H9 (cell line): ENCODE measurements around the gene MESP1. TPM values are rescaled to one million over a fixed set of nuclear protein-coding genes. Genes with fewer than 3 reads are reported as not detected.

ENCODE experiments used
- DNase-seq: peaks from one replicate; pipeline ENCODE4 v3.0.0-alpha.2; 2017
- H2AFZ ChIP-seq: one replicate; pipeline ENCODE4 v1.6.1; 2013; ENCODE audit warnings: mild to moderate bottlenecking, low read length, control low read depth, moderate library complexity
- H2AK5ac ChIP-seq: 2 replicates; pipeline ENCODE4 v1.6.1; 2013; ENCODE audit warnings: low read length, control low read depth, mixed read lengths; ENCODE audit not compliant: insufficient read length
- H2BK120ac ChIP-seq: one replicate; pipeline ENCODE4 v1.6.1; 2013; ENCODE audit warnings: low read depth, mild to moderate bottlenecking, low read length, control low read depth, inconsistent platforms; ENCODE audit not compliant: poor library complexity, severe bottlenecking
- H2BK12ac ChIP-seq: 2 replicates; pipeline ENCODE4 v1.6.1; 2013; ENCODE audit warnings: low read length, control low read depth, mixed read lengths, low read depth; ENCODE audit not compliant: insufficient read length
- H2BK15ac ChIP-seq: 2 replicates; pipeline ENCODE4 v1.6.1; 2013; ENCODE audit warnings: low read depth, low read length, control low read depth
- H2BK20ac ChIP-seq: one replicate; pipeline ENCODE4 v1.6.1; 2013; ENCODE audit warnings: low read depth, mild to moderate bottlenecking, low read length, control low read depth, inconsistent platforms; ENCODE audit not compliant: poor library complexity, severe bottlenecking
- H2BK5ac ChIP-seq: 2 replicates; pipeline ENCODE4 v1.6.1; 2013; ENCODE audit warnings: low read length, control low read depth, mixed read lengths; ENCODE audit not compliant: insufficient read length
- H3K14ac ChIP-seq: 2 replicates; pipeline ENCODE4 v1.6.1; 2013; ENCODE audit warnings: low read length, control low read depth; ENCODE audit not compliant: insufficient read depth
- H3K18ac ChIP-seq: 2 replicates; pipeline ENCODE4 v1.6.1; 2013; ENCODE audit warnings: low read depth, mild to moderate bottlenecking, mixed read lengths, low read length, control low read depth; ENCODE audit not compliant: insufficient read length
- H3K23ac ChIP-seq: 2 replicates; pipeline ENCODE4 v1.6.1; 2013; ENCODE audit warnings: low read length, control low read depth, mixed read lengths, low read depth; ENCODE audit not compliant: insufficient read length
- H3K23me2 ChIP-seq: 2 replicates; pipeline ENCODE4 v1.6.1; 2013; ENCODE audit warnings: low read depth, mild to moderate bottlenecking, mixed read lengths, low read length, control low read depth; ENCODE audit not compliant: insufficient read length, poor library complexity, severe bottlenecking
- H3K27ac ChIP-seq: 2 replicates; pipeline ENCODE4 v1.5.1; 2013; ENCODE audit warnings: low read length, control low read depth, mixed read lengths, low read depth; ENCODE audit not compliant: insufficient read length
- H3K27me3 ChIP-seq: 2 replicates; pipeline ENCODE4 v1.6.1; 2013; ENCODE audit warnings: low read length, control low read depth, inconsistent platforms; ENCODE audit not compliant: insufficient read depth
- H3K4ac ChIP-seq: 2 replicates; pipeline ENCODE4 v1.6.1; 2013; ENCODE audit warnings: low read depth, mild to moderate bottlenecking, control low read depth, inconsistent platforms, low read length, moderate library complexity
- H3K4me1 ChIP-seq: 2 replicates; pipeline ENCODE4 v1.6.1; 2013; ENCODE audit warnings: low read length, control low read depth, inconsistent platforms; ENCODE audit not compliant: insufficient read depth
- H3K4me2 ChIP-seq: 2 replicates; pipeline ENCODE4 v1.6.1; 2013; ENCODE audit warnings: low read length, control low read depth, mixed read lengths; ENCODE audit not compliant: insufficient read length, insufficient read depth
- H3K56ac ChIP-seq: 2 replicates; pipeline ENCODE4 v1.6.1; 2013; ENCODE audit warnings: low read depth, mild to moderate bottlenecking, mixed read lengths, low read length, control low read depth; ENCODE audit not compliant: insufficient read length
- H3K79me1 ChIP-seq: 2 replicates; pipeline ENCODE4 v1.6.1; 2013; ENCODE audit warnings: low read depth, mild to moderate bottlenecking, moderate library complexity, low read length, control low read depth, inconsistent platforms; ENCODE audit not compliant: insufficient read depth, poor library complexity, severe bottlenecking
- H3K79me2 ChIP-seq: 2 replicates; pipeline ENCODE4 v1.6.1; 2013; ENCODE audit warnings: low read length, control low read depth, inconsistent platforms; ENCODE audit not compliant: insufficient read depth
- H3K9ac ChIP-seq: 2 replicates; pipeline ENCODE4 v1.6.1; 2013; ENCODE audit warnings: low read length, control low read depth, mixed read lengths; ENCODE audit not compliant: insufficient read length; ENCODE audit errors: extremely low read depth
- H3K9me3 ChIP-seq: one replicate; pipeline ENCODE4 v1.6.1; 2013; ENCODE audit warnings: low read depth, low read length, inconsistent platforms; ENCODE audit not compliant: control insufficient read depth
- H3T11ph ChIP-seq: one replicate; pipeline ENCODE4 v1.6.1; 2013; ENCODE audit warnings: mild to moderate bottlenecking, low read length, control low read depth, inconsistent platforms
- H4K20me1 ChIP-seq: one replicate; pipeline ENCODE4 v1.6.1; 2013; ENCODE audit not compliant: control insufficient read depth, insufficient read length, insufficient read depth
- H4K5ac ChIP-seq: 2 replicates; pipeline ENCODE4 v1.6.1; 2013; ENCODE audit warnings: low read depth, mild to moderate bottlenecking, mixed read lengths, low read length, control low read depth; ENCODE audit not compliant: insufficient read length
- H4K8ac ChIP-seq: replicated peaks from 2 replicates; pipeline ENCODE4 v1.6.1; 2013; ENCODE audit warnings: low read length, control low read depth, mixed read lengths, low read depth; ENCODE audit not compliant: insufficient read length
- H4K91ac ChIP-seq: 2 replicates; pipeline ENCODE4 v1.6.1; 2013; ENCODE audit warnings: low read depth, mild to moderate bottlenecking, moderate library complexity, mixed read lengths, low read length, control low read depth; ENCODE audit not compliant: insufficient read length
- H3K27ac Mint-ChIP-seq, 3 experiments: 2 replicates in 2 of 3; 3 replicates in 1 of 3; pipeline ENCODE4 v1.8.0; 2020 to 2021; ENCODE audit warnings: mixed read lengths in 3 of 3, mild to moderate bottlenecking in 1 of 3, moderate library complexity in 1 of 3
- H3K27me3 Mint-ChIP-seq: 2 replicates; pipeline ENCODE4 v1.8.0; 2021; ENCODE audit warnings: low read depth, mild to moderate bottlenecking, moderate library complexity, mixed read lengths
- H3K36me3 Mint-ChIP-seq, 3 experiments: 2 replicates in 2 of 3; 3 replicates in 1 of 3; pipeline ENCODE4 v1.8.0; 2020 to 2021; ENCODE audit warnings: low read depth in 3 of 3, mixed read lengths in 3 of 3; ENCODE audit not compliant: insufficient read depth in 1 of 3
- H3K4me1 Mint-ChIP-seq, 2 experiments: 2 replicates each; pipeline ENCODE4 v1.8.0; 2020; ENCODE audit warnings: mixed read lengths in 2 of 2
- H3K4me3 Mint-ChIP-seq, 2 experiments: 2 replicates in 1 of 2; 3 replicates in 1 of 2; pipeline ENCODE4 v1.8.0; 2020 to 2021; ENCODE audit warnings: mild to moderate bottlenecking in 2 of 2, mixed read lengths in 2 of 2, moderate library complexity in 1 of 2
- H3K9me3 Mint-ChIP-seq, 2 experiments: 2 replicates in 1 of 2; 3 replicates in 1 of 2; pipeline ENCODE4 v1.8.0; 2020; ENCODE audit warnings: mild to moderate bottlenecking in 2 of 2, mixed read lengths in 2 of 2, moderate library complexity in 1 of 2
- total RNA-seq: library from RNA; stranded (reverse); gene quantifications from 2 replicates; pipeline ENCODE4 v1.2.1, GENCODE V29; 2021
- TF ChIP-seq, protein P1 (sequence below): fragments of 200-600 bp; sonication (generic); conservative IDR thresholded peaks from 3 replicates; pipeline ENCODE4 v1.8.0; 2021; ENCODE audit warnings: antibody characterized with exemption, mild to moderate bottlenecking

MESP1 gene
- total RNA-seq, 1 experiment from 2014 or later = not detected

DNA sequence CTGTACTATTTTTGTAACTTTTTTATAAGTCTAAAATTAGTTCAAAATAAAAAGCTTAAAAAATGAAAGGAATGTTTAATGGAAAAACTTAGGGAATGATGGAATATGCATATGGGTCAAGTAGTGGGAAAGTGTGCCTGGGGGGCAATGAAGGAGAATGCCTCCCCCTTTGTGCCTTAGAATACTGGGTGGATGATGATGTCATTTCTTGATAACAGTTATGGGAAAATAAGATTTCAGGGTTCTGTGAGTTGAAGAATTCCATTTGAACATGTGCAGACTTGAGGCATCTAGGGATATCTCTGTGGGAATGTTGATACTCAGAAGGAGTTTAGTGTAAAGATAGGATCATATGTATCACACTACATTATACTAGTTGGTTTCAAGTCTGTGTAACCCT lies 46.6 kb downstream of the MESP1 start:
- no peaks in the 10 kb centered on the region for H3K4me1 Mint-ChIP-seq
- no peak overlapping the region; a peak in 1 of 5 replicates for H3K4me3 Mint-ChIP-seq
- Histone ChIP-seq H3K4me2 (no peak overlapping the region), H2BK12ac (no peak overlapping the region), H4K8ac (no peak overlapping the region), H4K20me1 (no peaks in the 10 kb centered on the region), H3K14ac (no peak overlapping the region), H3K4ac (no peak overlapping the region), H3K79me2 (no peaks in the 10 kb centered on the region), H3K27me3 (no peaks in the 10 kb centered on the region), H2BK120ac (no peak overlapping the region), H3K18ac (no peak overlapping the region), H2BK20ac (no peak overlapping the region), H3T11ph (no peak overlapping the region), H2AFZ (no peak overlapping the region), H3K23me2 (no peaks in the 10 kb centered on the region), H3K27ac (no peak overlapping the region), H3K56ac (no peak overlapping the region), H4K5ac (no peak overlapping the region), H3K4me1 (no peaks in the 10 kb centered on the region), H3K9ac (no peak overlapping the region), H4K91ac (no peak overlapping the region), H3K9me3 (no peaks in the 10 kb centered on the region), H3K79me1 (no peaks in the 10 kb centered on the region), H2AK5ac (no peak overlapping the region), H3K23ac (no peak overlapping the region), H2BK15ac (no peak overlapping the region), H2BK5ac (no peak overlapping the region)
- no peaks in the 10 kb centered on the region for H3K9me3 Mint-ChIP-seq
- H3K36me3 Mint-ChIP-seq = no peaks in the 10 kb centered on the region
- peaks cover 11% of the 10 kb centered on the region for H3K27me3 Mint-ChIP-seq
- DNase-seq = no peak
- TF ChIP-seq, protein P1, sequence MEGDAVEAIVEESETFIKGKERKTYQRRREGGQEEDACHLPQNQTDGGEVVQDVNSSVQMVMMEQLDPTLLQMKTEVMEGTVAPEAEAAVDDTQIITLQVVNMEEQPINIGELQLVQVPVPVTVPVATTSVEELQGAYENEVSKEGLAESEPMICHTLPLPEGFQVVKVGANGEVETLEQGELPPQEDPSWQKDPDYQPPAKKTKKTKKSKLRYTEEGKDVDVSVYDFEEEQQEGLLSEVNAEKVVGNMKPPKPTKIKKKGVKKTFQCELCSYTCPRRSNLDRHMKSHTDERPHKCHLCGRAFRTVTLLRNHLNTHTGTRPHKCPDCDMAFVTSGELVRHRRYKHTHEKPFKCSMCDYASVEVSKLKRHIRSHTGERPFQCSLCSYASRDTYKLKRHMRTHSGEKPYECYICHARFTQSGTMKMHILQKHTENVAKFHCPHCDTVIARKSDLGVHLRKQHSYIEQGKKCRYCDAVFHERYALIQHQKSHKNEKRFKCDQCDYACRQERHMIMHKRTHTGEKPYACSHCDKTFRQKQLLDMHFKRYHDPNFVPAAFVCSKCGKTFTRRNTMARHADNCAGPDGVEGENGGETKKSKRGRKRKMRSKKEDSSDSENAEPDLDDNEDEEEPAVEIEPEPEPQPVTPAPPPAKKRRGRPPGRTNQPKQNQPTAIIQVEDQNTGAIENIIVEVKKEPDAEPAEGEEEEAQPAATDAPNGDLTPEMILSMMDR = no peak
- H3K27ac Mint-ChIP-seq = no peak overlapping the region

Other genes with a start within 250 kb of the MESP1 start
- 26.0 TPM in 2 replicates for gene TICRR, start 175.8 kb downstream of the MESP1 start, total RNA-seq
- gene KIF7, start 95.8 kb downstream of the MESP1 start, total RNA-seq = 22.0 and 23.4 TPM in 2 replicates
- gene PLIN1, start 71.9 kb downstream of the MESP1 start, total RNA-seq = 0.09 TPM in 1 of 2 replicates, not detected in the other
- gene PEX11A, start 60.5 kb downstream of the MESP1 start, total RNA-seq = 1.3 and 1.4 TPM in 2 replicates
- not detected in 2 replicates for gene WDR93, start 60.4 kb downstream of the MESP1 start, total RNA-seq
- 0.28 TPM in 1 of 2 replicates, not detected in the other for gene MESP2, start 25.1 kb upstream of the MESP1 start, total RNA-seq
- gene ANPEP, start 63.6 kb upstream of the MESP1 start, total RNA-seq = 3.5 and 3.6 TPM in 2 replicates
- 33.9 and 38.5 TPM in 2 replicates for gene AP3S2, start 142.7 kb upstream of the MESP1 start, total RNA-seq
- 5.5 and 6.4 TPM in 2 replicates for gene ARPIN, start 161.7 kb upstream of the MESP1 start, total RNA-seq